HG03460 (cell line): ENCODE measurements around the gene FSD2.
"Not testable (repeated sequence)": the region's sequence is repeated elsewhere in the genome, so short reads cannot be mapped to it uniquely, and the experiment has no call there.

Source experiments
- ATAC-seq: cut with Tn5 transposase; IDR thresholded peaks from one replicate; pipeline ENCODE4 v1.9.1; 2021; ENCODE audit not compliant: unreplicated experiment

The FSD2 gene

DNA sequence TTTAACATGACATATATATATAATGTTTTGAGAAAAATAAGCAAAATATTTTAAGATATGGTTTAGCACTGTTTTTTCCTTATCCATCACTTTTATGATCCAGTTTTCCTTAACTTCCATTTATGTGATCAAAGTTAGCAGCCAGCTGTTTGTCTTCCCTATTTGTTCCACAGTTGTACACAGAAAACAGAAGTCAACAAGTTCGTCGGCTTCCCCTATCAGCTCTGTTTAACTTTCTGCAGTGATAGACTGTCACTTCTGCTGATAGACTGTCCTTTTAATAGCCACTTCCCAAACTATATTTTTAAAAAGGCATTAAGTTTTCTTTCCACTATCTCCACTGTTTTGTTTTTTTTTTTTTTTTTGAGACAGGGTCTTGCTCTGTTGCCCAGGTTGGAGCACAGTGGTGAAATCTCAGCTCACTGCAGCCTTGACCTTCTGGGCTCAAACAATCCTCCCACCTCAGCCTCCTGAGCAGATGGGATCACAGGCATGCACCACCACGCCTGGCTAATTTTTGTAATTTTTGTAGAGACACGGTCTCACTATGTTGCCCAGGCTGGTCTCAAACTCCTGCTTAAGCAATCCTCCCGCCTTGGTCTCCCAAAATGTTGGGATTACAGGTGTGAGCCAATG is 7.2 kb downstream of the FSD2 start:
- ATAC-seq, result no peak

DNA sequence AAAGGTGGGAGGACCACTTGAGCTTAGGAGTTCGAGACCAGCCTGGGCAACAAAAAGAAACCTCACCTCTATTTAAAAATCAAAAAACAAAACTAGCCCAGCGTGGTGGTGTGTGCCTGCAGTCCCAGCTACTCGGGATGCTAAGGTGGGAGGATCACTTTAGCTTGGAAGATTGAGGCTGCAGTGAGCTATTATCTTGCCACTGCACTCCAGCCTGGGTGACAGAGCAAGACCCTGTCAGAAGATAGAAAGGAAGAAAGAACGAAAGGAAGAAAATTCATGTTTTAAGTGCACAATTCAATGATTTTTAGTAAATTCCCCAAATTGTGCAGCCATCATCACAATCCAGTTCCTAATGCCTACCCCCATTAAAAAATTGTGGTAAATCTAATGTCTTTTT is 7.8 kb downstream of the FSD2 start:
- no peak for ATAC-seq

DNA sequence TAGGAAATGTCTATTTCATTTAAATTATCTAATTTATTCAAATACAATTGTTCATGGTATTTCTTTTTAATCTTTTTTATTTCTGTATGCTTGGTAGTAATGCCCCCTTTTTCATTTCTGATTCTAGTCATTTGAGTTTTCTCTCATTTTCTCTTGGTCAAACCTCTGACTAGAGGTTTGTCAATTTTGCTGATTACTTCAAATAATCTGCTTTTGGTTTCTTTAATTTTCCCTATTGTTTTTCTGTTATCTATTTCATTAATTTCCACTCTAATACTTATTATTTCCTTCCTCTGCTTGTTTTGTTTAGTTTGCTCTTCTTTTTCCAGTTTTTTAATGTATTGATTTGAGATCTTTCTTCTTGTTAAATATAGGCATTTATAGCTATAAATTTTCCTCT is 12.1 kb downstream of the FSD2 start:
- ATAC-seq, result no peak

DNA sequence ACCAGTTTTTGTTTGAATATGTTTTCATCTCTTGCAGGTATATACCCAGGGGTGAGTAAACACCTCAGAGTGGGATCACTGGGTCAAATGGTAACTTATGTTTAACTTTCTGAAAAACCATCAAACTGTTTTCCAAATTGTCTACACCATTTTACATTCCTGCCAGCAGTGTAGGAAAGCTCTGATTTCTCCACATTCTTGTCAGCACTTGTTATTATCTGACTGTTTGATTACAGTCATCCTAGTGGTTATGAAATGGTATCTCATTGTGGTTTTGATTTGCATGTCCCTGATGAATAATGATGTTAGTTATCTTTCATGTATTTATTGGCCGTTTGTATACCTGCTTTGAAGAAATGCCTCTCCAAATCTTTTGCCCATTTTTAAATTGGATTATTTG is 13.8 kb downstream of the FSD2 start:
- ATAC-seq, result no peak

DNA sequence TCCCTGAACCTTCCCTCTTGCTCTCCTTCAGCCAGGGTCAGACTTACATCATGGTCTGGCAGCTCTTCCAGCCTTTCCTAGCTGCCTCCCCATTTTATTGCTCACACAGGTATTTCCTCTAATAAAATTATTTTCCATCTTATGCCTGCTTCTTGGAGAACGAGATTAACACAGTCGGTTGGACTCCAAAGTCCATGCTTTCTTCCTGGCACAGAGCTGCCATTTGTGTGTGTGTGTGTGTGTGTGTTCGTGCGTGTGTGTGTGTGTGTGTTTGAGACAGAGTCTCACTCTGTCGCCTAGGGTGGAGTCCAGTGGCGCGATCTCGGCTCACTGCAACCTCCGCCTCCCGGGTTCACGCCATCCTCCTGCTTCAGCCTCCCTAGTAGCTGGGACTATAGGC is 15.5 kb downstream of the FSD2 start:
- ATAC-seq, result no peak

DNA sequence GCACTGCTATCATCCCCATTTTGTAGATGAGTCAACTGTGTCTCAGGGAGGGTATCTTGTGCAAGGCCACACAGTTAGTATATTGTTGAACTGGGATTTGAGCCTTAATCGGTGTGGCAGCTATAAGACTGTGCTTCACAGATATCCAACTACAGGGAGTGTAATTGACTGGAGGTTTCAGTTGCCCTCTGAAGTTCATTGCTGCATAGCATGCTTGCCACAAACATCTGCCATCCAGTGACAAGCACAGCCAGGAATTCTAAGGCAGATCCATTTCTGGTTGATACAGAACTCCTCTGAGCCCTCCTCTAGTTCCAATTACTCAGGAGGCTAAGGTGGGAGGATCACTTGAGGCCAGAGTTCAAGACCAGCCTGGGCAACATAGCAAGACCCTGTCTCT is 16.4 kb downstream of the FSD2 start:
- no peak for ATAC-seq

GRCh38 chr15:82788496-82788895 is 17.4 kb downstream of the FSD2 start:
- ATAC-seq, result no peak

GRCh38 chr15:82781349-82781748 is 24.5 kb downstream of the FSD2 start:
- no peak for ATAC-seq

DNA sequence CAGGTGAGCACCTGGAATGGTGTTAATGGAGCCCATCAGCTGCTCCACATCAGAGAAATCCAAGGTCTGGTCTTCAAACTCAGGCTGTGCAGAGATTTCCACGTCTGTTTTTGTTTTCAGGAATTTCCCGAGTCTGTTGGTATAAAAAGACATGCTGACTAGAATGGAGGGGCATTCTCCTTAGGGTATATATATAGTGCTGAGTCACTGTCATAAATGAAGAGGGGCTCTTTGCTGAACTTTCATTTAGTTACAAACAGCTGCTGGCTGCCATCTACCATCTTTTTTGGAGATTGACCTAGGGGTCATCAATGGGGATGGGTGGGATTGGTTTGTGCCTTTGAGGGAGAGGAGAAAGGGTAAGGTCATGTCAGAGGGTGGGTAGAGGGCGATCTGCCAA is 27.1 kb downstream of the FSD2 start:
- ATAC-seq, result no peak

GRCh38 chr15:82774496-82774895 is 31.4 kb downstream of the FSD2 start:
- no peak for ATAC-seq

DNA sequence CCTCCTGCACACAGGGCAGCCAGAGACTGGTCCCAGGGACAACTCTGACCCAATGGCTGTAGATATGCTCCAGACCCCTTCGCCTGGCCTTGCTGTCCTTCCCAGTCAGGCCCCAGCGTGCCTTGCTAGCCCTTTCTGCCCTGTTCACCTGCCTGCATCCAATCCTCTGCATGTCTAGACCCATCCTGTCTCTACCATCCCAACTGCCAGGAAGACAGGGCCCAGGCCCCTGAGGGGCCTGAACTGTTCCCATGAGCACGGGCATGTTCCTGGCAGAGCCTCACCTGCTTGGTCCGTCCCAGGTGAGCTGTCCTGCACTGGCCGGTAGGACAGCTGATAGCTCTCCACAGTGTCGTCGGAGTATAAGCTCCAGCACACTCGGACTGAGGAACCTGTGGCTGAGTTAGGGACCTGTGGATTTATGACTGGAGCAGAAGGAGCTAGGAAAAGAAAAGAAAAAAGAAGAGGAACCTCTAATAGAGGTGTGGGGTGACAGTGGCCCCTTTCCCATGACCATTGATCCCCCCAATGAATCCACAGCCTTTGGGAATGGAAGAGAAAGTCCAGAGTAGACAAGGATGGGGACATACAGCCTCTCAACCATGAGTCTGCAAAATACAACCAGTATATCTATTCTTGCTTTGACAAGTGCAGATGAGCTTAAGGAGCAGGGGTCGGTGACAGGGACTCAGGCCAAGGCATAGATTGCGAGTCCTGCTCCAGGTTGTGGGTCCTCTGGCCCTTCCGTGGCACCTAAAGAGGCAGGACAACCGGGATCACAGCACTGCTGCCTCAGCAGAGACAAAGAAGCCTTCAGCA is 33.9 kb downstream of the FSD2 start:
- ATAC-seq, result no peak

DNA sequence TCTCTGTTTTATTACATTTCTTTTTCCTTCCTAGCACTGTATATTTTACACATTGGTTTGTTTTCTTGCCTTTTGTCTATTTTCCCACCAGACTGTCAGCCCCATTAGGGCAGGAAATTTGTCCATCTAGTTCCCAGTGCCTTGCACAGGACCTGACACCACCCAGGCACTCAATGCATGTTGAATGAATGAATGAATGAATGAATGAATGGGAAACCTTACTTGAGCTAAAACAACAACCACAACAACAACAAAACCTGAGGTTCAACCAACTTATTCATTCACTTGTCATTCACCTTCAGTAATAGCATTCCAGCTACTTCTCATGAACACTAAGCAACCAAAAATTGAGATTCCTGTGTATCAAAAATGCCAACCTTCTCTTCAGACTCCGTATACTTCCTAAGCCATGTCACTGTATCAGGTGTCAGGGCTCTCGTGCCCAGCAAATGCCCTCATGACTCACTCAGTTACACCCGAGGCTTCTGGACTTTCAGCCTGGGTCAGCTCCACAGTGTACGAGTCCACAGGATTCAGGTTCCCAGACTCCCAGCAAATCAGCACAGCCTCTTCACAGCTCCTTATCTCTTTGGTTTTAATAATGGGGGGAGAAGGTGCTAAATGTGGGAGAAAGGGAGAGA is 37.3 kb downstream of the FSD2 start:
- no peak for ATAC-seq

DNA sequence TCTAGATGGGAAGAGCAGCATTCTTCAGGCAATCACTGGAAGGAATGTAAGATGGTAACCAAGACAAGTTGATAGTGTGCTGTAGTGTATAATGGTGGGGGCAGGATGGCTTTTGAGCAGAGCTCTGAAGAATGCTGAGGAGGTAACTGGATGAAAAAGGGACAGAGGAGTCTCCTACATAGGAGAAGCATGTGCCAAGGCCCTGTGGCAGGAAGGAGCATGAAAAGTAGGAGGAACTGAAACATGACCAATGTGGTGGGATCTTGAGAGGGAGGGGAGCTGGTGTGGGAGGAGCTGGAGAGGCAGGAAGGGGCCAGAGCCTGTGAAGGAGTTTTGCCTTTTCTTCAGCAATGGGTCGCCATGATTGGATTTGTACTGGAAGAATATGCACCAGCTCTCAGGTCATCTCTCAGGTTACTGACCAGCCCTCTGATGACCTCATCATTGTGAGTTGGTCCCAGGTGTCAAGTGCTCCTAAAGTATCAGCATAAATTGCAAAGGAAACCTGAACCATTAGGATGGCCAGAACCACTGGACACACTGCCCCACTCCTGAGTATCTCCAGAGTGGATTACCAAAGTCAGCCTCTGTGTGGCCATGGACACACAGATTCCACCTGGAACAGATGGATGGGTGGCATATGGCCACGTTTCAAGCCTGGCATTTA is 38.6 kb downstream of the FSD2 start:
- ATAC-seq, result no peak

- ATAC-seq, result not testable (repeated sequence)
Measured at GRCh38 chr15:82766201-82766600, 39.7 kb downstream of the FSD2 start.

DNA sequence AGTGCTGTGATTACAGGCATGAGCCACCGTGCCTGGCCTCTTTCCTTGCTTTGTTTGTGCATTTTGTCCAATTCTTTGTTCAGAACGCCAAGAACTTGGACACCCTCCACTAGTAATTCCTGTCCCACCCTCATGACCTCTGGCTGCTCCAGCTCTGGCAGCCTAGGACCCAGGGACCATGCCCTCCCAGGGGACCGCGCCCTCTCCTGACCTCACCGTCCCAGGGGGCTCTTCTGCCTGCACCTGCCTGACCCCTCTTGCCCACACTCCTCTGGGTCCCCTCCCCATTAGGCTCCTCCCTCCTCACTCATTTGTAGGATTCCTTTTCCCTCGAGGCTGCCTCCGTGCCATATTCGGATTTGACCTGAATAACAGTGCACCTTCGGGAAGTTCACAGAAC is 41.1 kb downstream of the FSD2 start:
- no peak for ATAC-seq

DNA sequence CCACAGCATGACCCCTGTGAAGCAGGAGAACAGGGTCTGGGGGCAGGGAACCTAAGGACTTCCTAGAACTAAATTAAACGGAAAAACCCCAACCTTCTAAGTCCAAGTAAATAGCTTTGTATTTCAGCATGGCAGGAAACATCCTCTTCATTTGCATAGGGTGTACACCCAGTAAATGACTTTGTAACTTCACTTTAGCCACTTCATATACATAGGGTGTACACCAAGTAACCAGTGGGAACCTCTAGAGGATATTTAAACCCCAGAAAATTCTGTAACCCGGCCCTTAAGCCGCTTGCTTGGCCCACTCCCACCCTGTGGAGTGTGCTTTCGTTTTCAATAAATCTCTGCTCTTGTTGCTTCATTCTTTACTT is 41.8 kb downstream of the FSD2 start:
- no peak for ATAC-seq

- no peak for ATAC-seq
Measured at GRCh38 chr15:82763361-82764116, 42.3 kb downstream of the FSD2 start.

- no peak for ATAC-seq
Measured at GRCh38 chr15:82751308-82751707, 54.6 kb downstream of the FSD2 start.

DNA sequence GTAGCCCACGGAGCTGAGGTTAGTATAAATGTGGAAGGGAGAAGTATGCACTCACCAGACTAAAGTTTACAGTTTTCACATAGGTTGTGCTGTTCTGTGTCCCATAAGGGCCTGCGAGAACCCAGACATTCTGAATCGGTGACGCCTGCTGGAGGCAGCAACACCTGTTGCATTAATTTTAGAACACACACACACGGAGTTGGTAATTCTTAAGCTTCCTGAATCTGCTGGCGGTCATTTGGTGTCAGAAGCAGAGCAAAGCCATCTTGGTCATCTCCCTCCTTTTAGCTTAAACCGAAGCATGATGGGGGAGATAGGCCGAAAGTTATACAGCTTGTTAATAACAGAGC is 55.1 kb downstream of the FSD2 start:
- peak; percentile 36 for ATAC-seq

DNA sequence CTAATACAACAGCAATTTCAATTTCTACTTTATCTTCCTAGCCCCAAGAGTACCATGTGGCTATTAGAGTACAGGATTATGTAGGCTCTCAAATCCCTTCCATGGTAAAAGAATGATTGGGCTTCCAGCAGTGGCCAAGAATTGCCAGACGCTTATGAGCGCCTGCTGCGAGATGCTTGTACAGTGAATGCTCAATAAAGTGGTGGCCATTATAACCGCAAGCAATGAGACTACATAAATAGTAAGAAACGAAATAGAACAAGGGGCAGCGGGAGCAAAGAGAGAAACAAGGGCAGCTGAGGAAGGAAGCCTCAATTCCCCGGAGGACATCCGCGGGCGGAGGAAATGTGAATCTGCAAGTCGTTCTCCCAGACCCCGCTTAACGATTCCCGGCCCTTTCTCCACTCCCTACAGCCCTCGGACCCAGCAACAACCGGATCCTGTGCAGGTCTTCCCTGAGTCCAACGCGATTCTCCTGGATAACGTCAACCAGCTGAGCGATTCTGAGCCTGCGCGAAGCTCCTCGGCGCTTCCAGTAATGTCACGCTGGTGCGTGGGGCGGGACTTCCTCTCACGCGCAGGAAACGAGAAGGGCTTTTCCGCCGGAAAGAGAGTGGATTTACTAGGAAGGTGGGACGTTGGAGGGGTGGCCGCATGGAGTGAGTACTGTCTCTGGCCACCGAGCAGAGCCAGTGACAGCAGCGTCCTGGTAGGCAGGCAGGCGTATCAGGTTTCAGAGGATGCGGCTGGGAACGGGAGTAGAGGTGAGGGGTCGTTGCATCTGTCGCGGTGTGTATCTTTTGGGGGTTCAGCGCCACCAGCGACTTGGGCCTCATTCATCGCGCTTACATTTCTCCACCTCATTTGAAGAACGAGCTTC is 55.7 kb downstream of the FSD2 start:
- ATAC-seq, result peak; percentile 94
